ENCODE data around the gene CDK6.

The CDK6 gene

GRCh38 chr7:92845736-92846135, 9.4 kb upstream of the CDK6 start:
- DNase-seq (ENCODE audit: low read depth): no peak

- no peak for DNase-seq (ENCODE audit: low read depth)
Measured at GRCh38 chr7:92843781-92844180, 7.4 kb upstream of the CDK6 start.

- no peak for DNase-seq (ENCODE audit: low read depth)
Measured at GRCh38 chr7:92843034-92843760, 6.8 kb upstream of the CDK6 start.

- DNase-seq (ENCODE audit: low read depth): no peak
Measured at GRCh38 chr7:92841192-92841591, 4.8 kb upstream of the CDK6 start.

GRCh38 chr7:92840316-92840715, 3.9 kb upstream of the CDK6 start:
- no peak for DNase-seq (ENCODE audit: low read depth)

- no peak for DNase-seq (ENCODE audit: low read depth)
Measured at GRCh38 chr7:92839901-92840300, 3.5 kb upstream of the CDK6 start.

- no peak for DNase-seq (ENCODE audit: low read depth)
Measured at GRCh38 chr7:92838934-92839333, 2.6 kb upstream of the CDK6 start.

- no peak for DNase-seq (ENCODE audit: low read depth)
Measured at GRCh38 chr7:92837000-92837749, 802 bp upstream of the CDK6 start.

- no peak for DNase-seq (ENCODE audit: low read depth)
Measured at GRCh38 chr7:92835851-92836488, 403 bp downstream of the CDK6 start.

GRCh38 chr7:92835261-92835850, 1.0 kb downstream of the CDK6 start:
- no peak for DNase-seq (ENCODE audit: low read depth)

GRCh38 chr7:92834507-92835260, 1.7 kb downstream of the CDK6 start:
- no peak for DNase-seq (ENCODE audit: low read depth)

- DNase-seq (ENCODE audit: low read depth): no peak
Measured at GRCh38 chr7:92833766-92834506, 2.4 kb downstream of the CDK6 start.

- no peak for DNase-seq (ENCODE audit: low read depth)
Measured at GRCh38 chr7:92833024-92833765, 3.2 kb downstream of the CDK6 start.

GRCh38 chr7:92832534-92833023, 3.8 kb downstream of the CDK6 start:
- no peak for DNase-seq (ENCODE audit: low read depth)

- peak; percentile 76 for DNase-seq (ENCODE audit: low read depth)
Measured at GRCh38 chr7:92831716-92832533, 4.4 kb downstream of the CDK6 start.

- no peak for DNase-seq (ENCODE audit: low read depth)
Measured at GRCh38 chr7:92830532-92831110, 5.8 kb downstream of the CDK6 start.

- no peak for DNase-seq (ENCODE audit: low read depth)
Measured at GRCh38 chr7:92830027-92830426, 6.3 kb downstream of the CDK6 start.

- no peak for DNase-seq (ENCODE audit: low read depth)
Measured at GRCh38 chr7:92827464-92828120, 8.8 kb downstream of the CDK6 start.
